Keratinocyte (primary cell): Measurements from ENCODE around the gene PSMD2.

Experiments used
- EZH2 ChIP-seq: IDR thresholded peaks from one replicate; pipeline ENCODE4 v1.6.1; 2012; ENCODE audit warnings: inconsistent platforms, mild to moderate bottlenecking, low read length, moderate library complexity
- TF ChIP-seq, protein P1 (sequence below), 3 experiments: IDR thresholded peaks in 1 of 3; conservative IDR thresholded peaks in 1 of 3; optimal IDR thresholded peaks in 1 of 3; 2 replicates in 2 of 3; 3 replicates in 1 of 3; pipeline versions ENCODE3 to v1.5.1; 2011; ENCODE audit warnings: low read length in 3 of 3, mild to moderate bottlenecking in 3 of 3, moderate library complexity in 2 of 3, control low read depth in 1 of 3, inconsistent platforms in 1 of 3; ENCODE audit not compliant: insufficient read depth in 2 of 3; ENCODE audit errors: extremely low read depth in 1 of 3

- TF ChIP-seq, protein P1, sequence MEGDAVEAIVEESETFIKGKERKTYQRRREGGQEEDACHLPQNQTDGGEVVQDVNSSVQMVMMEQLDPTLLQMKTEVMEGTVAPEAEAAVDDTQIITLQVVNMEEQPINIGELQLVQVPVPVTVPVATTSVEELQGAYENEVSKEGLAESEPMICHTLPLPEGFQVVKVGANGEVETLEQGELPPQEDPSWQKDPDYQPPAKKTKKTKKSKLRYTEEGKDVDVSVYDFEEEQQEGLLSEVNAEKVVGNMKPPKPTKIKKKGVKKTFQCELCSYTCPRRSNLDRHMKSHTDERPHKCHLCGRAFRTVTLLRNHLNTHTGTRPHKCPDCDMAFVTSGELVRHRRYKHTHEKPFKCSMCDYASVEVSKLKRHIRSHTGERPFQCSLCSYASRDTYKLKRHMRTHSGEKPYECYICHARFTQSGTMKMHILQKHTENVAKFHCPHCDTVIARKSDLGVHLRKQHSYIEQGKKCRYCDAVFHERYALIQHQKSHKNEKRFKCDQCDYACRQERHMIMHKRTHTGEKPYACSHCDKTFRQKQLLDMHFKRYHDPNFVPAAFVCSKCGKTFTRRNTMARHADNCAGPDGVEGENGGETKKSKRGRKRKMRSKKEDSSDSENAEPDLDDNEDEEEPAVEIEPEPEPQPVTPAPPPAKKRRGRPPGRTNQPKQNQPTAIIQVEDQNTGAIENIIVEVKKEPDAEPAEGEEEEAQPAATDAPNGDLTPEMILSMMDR (optimal IDR thresholded peaks at IDR 0.05 in 1 of 3, IDR thresholded peaks at IDR 0.05 in 1 of 3, conservative IDR thresholded peaks at IDR 0.05 in 1 of 3; ENCODE audit: extremely low read depth in 1 of 3, insufficient read depth in 2 of 3, low read length in 3 of 3): no peak
- TF ChIP-seq EZH2: no peak
These were observed 59.2 kb downstream of the PSMD2 start for GRCh38 chr3:184358124-184358767.
